K562 (cell line): ENCODE data around the gene STK4. TPM values are rescaled to one million over a fixed set of nuclear protein-coding genes. Genes with fewer than 3 reads are reported as not detected.

Source experiments
- ATAC-seq: fragments of 200-7000 bp; cut with Tn5 transposase; 3 replicates; pipeline ENCODE4 v1.9.1; 2020; ENCODE audit warnings: moderate library complexity
- BruUV-seq: library from RNA; stranded (reverse); fragments of 400-500 nt; replicated peaks from 2 replicates; lab custom pipeline; 2021; lab: Mats Ljungman, UMichigan
- CTCF ChIA-PET: fragments of 300-600 bp; formaldehyde crosslinking; extraction: SDS; loops from one replicate; lab custom pipeline; 2021; ENCODE audit warnings: low intra/inter-chr PET ratio; lab: Yijun Ruan, JAX
- POLR2A ChIA-PET: fragments of 300-600, 350-650 bp; sonication (Branson Sonifier 250); formaldehyde crosslinking; extraction: SDS; loops from one replicate; lab custom pipeline; 2021; ENCODE audit warnings: antibody characterized with exemption, inconsistent platforms; lab: Yijun Ruan, JAX
- DNase-seq, 4 experiments: peaks; one replicate each; pipeline versions ENCODE4 v3.0.0 to v3.0.0-alpha.2; 2011 to 2018; ENCODE audit warnings: low spot score in 3 of 4, mixed read lengths in 3 of 4; ENCODE audit errors: extremely low read depth in 1 of 4
- FAIRE-seq: peaks from 2 replicates; lab custom pipeline; 2011; peaks lifted over from hg19 to GRCh38; lab: Jason Lieb, UNC
- H2AFZ ChIP-seq: 2 replicates; pipeline ENCODE4 v1.6.0; 2011; ENCODE audit warnings: low read depth, low read length, control low read depth, inconsistent platforms
- H3K27ac ChIP-seq: fragments of 200-600 bp; 3 replicates; pipeline ENCODE4 v1.8.0; 2011; ENCODE audit warnings: low read depth, mild to moderate bottlenecking, control low read depth, inconsistent platforms, low read length, moderate library complexity, mixed read lengths; ENCODE audit errors: extremely low read depth
- H3K27me3 ChIP-seq, 2 experiments: fragments of 300-600 bp in 1 of 2; 2 replicates in 1 of 2; 3 replicates in 1 of 2; pipeline versions ENCODE4 v1.6.0 to v1.8.0; 2011; ENCODE audit warnings: inconsistent platforms in 2 of 2, low read length in 2 of 2, mild to moderate bottlenecking in 1 of 2, mixed read lengths in 1 of 2, moderate library complexity in 1 of 2; ENCODE audit not compliant: control insufficient read depth in 2 of 2, insufficient read depth in 2 of 2
- H3K36me3 ChIP-seq: fragments of 300-600 bp; 3 replicates; pipeline ENCODE4 v1.8.0; 2011; ENCODE audit warnings: mild to moderate bottlenecking, low read length, inconsistent platforms; ENCODE audit not compliant: control insufficient read depth, insufficient read depth
- H3K4me1 ChIP-seq, 2 experiments: fragments of 200-600 bp in 1 of 2; replicated peaks in 1 of 2; 2 replicates in 1 of 2; 3 replicates in 1 of 2; pipeline versions ENCODE4 v1.5.1 to v1.8.0; 2011; ENCODE audit warnings: inconsistent platforms in 2 of 2, low read length in 2 of 2, mild to moderate bottlenecking in 1 of 2, mixed read lengths in 1 of 2, moderate library complexity in 1 of 2; ENCODE audit not compliant: control insufficient read depth in 2 of 2, insufficient read depth in 2 of 2
- H3K4me2 ChIP-seq: 2 replicates; pipeline ENCODE4 v1.6.1; 2011; ENCODE audit warnings: low read length, control low read depth, inconsistent platforms, mixed read lengths; ENCODE audit not compliant: insufficient read depth
- H3K4me3 ChIP-seq: fragments of 200-600 bp; sonication (generic), shearing (Covaris generic); 2 replicates; pipeline ENCODE4 v1.5.1; 2016; ENCODE audit warnings: control low read depth, inconsistent platforms
- H3K79me2 ChIP-seq: fragments of 200-600 bp; 3 replicates; pipeline ENCODE4 v1.8.0; 2011; ENCODE audit warnings: low read length, inconsistent platforms; ENCODE audit not compliant: control insufficient read depth, insufficient read depth
- H3K9ac ChIP-seq, 2 experiments: 2 replicates each; pipeline versions ENCODE4 v1.6.0 to v1.6.1; 2011; ENCODE audit warnings: low read depth in 2 of 2, low read length in 2 of 2, control low read depth in 1 of 2, inconsistent platforms in 1 of 2, mild to moderate bottlenecking in 1 of 2, mixed read lengths in 1 of 2; ENCODE audit not compliant: insufficient read depth in 1 of 2
- H3K9me1 ChIP-seq: one replicate; pipeline ENCODE4 v1.6.0; 2011; ENCODE audit warnings: inconsistent platforms, mild to moderate bottlenecking, low read length, moderate library complexity; ENCODE audit not compliant: control insufficient read depth, insufficient read depth
- H3K9me3 ChIP-seq: replicated peaks from 2 replicates; pipeline ENCODE4 v1.5.1; 2011; ENCODE audit warnings: low read depth, low read length, inconsistent platforms; ENCODE audit not compliant: control insufficient read depth, insufficient read depth
- H4K20me1 ChIP-seq: replicated peaks from 2 replicates; pipeline ENCODE4 v1.6.1; 2011; ENCODE audit warnings: low read length, inconsistent platforms, mixed read lengths; ENCODE audit not compliant: control insufficient read depth, insufficient read depth
- CREBBP ChIP-seq: IDR thresholded peaks from one replicate; pipeline ENCODE4 v1.6.1; 2012; ENCODE audit warnings: low read depth, mild to moderate bottlenecking, control low read depth, inconsistent platforms, low read length
- ETV5 ChIP-seq: sonication (generic); formaldehyde crosslinking; IDR thresholded peaks from 2 replicates; pipeline ENCODE4 v1.4.0; 2020; ENCODE audit warnings: low read depth, mild to moderate bottlenecking, missing genetic modification reagents
- PCBP2 ChIP-seq: fragments of 200-400 bp; formaldehyde crosslinking; IDR thresholded peaks from 2 replicates; pipeline ENCODE4 v1.6.1; 2018; ENCODE audit warnings: low read length, low read depth, mild to moderate bottlenecking, moderate library complexity; ENCODE audit not compliant: poor library complexity, severe bottlenecking
- POLR2G ChIP-seq: fragments of 200-400 bp; formaldehyde crosslinking; IDR thresholded peaks from 2 replicates; pipeline ENCODE4 v1.6.1; 2017; ENCODE audit warnings: low read depth, mild to moderate bottlenecking, antibody characterized with exemption, low read length, moderate library complexity
- RBFOX2 ChIP-seq: fragments of 200-400 bp; formaldehyde crosslinking; IDR thresholded peaks from 2 replicates; pipeline ENCODE4 v1.6.1; 2017; ENCODE audit warnings: low read depth, mild to moderate bottlenecking, low read length, moderate library complexity
- RBM39 ChIP-seq: fragments of 200-400 bp; formaldehyde crosslinking; optimal IDR thresholded peaks from 2 replicates; pipeline ENCODE3; 2018; ENCODE audit warnings: low read depth, low read length
- SMARCB1 ChIP-seq: IDR thresholded peaks from 2 replicates; pipeline ENCODE4 v1.6.1; 2011; ENCODE audit warnings: improper control_type of control experiment, low read depth; ENCODE audit not compliant: insufficient read length
- TBL1XR1 ChIP-seq, 2 experiments: IDR thresholded peaks; 2 replicates each; pipeline ENCODE4 v1.6.1; 2012; ENCODE audit warnings: improper control_type of control experiment in 2 of 2, low read length in 2 of 2, mild to moderate bottlenecking in 1 of 2
- TEAD1 ChIP-seq, 2 experiments: fragments of 450-650 bp in 1 of 2; sonication (generic) in 1 of 2; formaldehyde crosslinking; IDR thresholded peaks; 2 replicates each; pipeline versions ENCODE4 v1.4.0 to v1.8.0; 2020 to 2022; ENCODE audit warnings: mild to moderate bottlenecking in 2 of 2, missing genetic modification reagents in 1 of 2
- ZBTB33 ChIP-seq: sonication (generic); formaldehyde crosslinking; IDR thresholded peaks from 2 replicates; pipeline ENCODE4 v1.8.1; 2023; ENCODE audit warnings: mild to moderate bottlenecking, missing genetic modification reagents
- WGBS: fragments of 100-300 bp; shearing (Covaris generic); methylation state at CpG from one replicate; pipeline ENCODE4 v1.1.6; 2016; ENCODE audit warnings: low coverage, mixed read lengths; ENCODE audit not compliant: insufficient coverage; ENCODE audit errors: missing lambda C conversion rate; 5-methylcytosine and 5-hydroxymethylcytosine counted together
- in situ Hi-C: fragments of 300-500 bp; cut with MboI; formaldehyde crosslinking; loops from 4 replicates; pipeline ENCODE4 v1.15.0; 2018; ENCODE audit warnings: inconsistent platforms, mixed read lengths
- intact Hi-C: fragments of 100-400 bp; cut with micrococcal nuclease; formaldehyde crosslinking; loops from 2 replicates; pipeline ENCODE4 v1.14.2; 2022
- polyA plus RNA-seq, 8 experiments: library from polyadenylated mRNA; depleted of rRNA in 4 of 8; stranded (reverse) in 5 of 8; unstranded in 3 of 8; fragments of >200 nt; fragmentation: Nextera tagmentation in 2 of 8; fragmentation: Illumina TruSeq in 1 of 8; extraction: Ambion mirVana in 2 of 8; extraction: Trizol in 1 of 8; gene quantifications; 2 replicates each; pipeline versions ENCODE4 v1.2.1 to v1.2.3, GENCODE V29; 2011 to 2014; ENCODE audit warnings: inconsistent platforms in 1 of 8, missing spikeins in 1 of 8
- total RNA-seq, 7 experiments: library from RNA; depleted of rRNA in 6 of 7; stranded (reverse); fragments of >200 nt in 6 of 7; fragmentation: Illumina TruSeq in 2 of 7; extraction: Trizol in 2 of 7; gene quantifications; 2 replicates each; pipeline versions ENCODE4 v1.2.1 to v1.2.3, GENCODE V29; 2011 to 2021; ENCODE audit warnings: low replicate concordance in 1 of 7

STK4 gene
- total and polyA plus RNA-seq, 9 of the 15 experiments (the other 6 are each of a cell fraction or from before 2014, with no cell fraction given), result 11.9 to 30.6 (median 22.2) TPM

- WGBS, result 87% methylated on average over 7 of the region's 10 CpGs
- DNase-seq (no peak), ATAC-seq (no peak; the same call in none of the 3 replicates), FAIRE-seq (no peak)
- no peak for TF ChIP-seq ETV5
- TF ChIP-seq PCBP2, result no peak
- TF ChIP-seq POLR2G, result 0 out of 2 replicates have a peak, but pooled peaks have one; percentile 37
- no peak for TF ChIP-seq SMARCB1
- Histone ChIP-seq H3K4me3 (no peak overlapping the region), H3K4me2 (no peak overlapping the region), H3K9me3 (no peaks in the 10 kb centered on the region), H3K9me1 (no peaks in the 10 kb centered on the region), H3K36me3 (peaks cover 66% of the 10 kb centered on the region; the same call in 2 of the 3 replicates), H3K27me3 (no peaks in the 10 kb centered on the region), H3K9ac (0 out of 4 replicates have a peak overlapping the region, but pooled peaks of 1 of the 2 experiments have one; percentile 36), H3K27ac (no peak overlapping the region), H3K79me2 (no peaks in the 10 kb centered on the region), H4K20me1 (no peaks in the 10 kb centered on the region), H3K4me1 (peaks cover 0 to 3% of the 10 kb centered on the region in 2 experiments; a peak in 1 of 5 replicates), H2AFZ (no peak overlapping the region)
- ChIA-PET CTCF (no interaction called here), POLR2A (interaction anchor here (1.3 to 1.8 kb wide), 2 partner anchors 9 to 12 kb away, joined by 3 to 4 read pairs; partner anchors contain the start of gene PABPC1L)
- intact Hi-C loops (loop anchor here (10.0 kb wide), 1 partner anchor 176 kb away; no protein-coding TSS in a partner anchor), in situ Hi-C loops (no loop called here)
- BruUV-seq, result no TSS peak
Measured at GRCh38 chr20:44918761-44919160, 47.6 kb upstream of the STK4 start.

GRCh38 chr20:44921447-44921846 lies 44.9 kb upstream of the STK4 start:
- in situ Hi-C loops, result no loop called here
- FAIRE-seq (no peak), DNase-seq (no peak), ATAC-seq (no peak)
- no peak overlapping the region for H3K4me2 ChIP-seq
- CTCF ChIA-PET, result no interaction called here
- no peak overlapping the region for H3K9ac ChIP-seq
- over 99% methylated on average over 14 of the region's 14 CpGs for WGBS
- no TSS peak for BruUV-seq
- intact Hi-C loops, result no loop called here
- H3K9me1 ChIP-seq, result no peaks in the 10 kb centered on the region
- H4K20me1 ChIP-seq, result no peaks in the 10 kb centered on the region
- POLR2A ChIA-PET, result interaction anchor here (1.2 kb wide), 1 partner anchor 12 kb away, joined by 3 read pairs; the partner anchor contains the start of gene PABPC1L
- peaks cover 0 to 8% of the 10 kb centered on the region in 2 experiments; a peak in 3 of 5 replicates for H3K4me1 ChIP-seq
- H3K36me3 ChIP-seq, result peaks cover 64% of the 10 kb centered on the region; the same call in 2 of the 3 replicates
- no peaks in the 10 kb centered on the region for H3K27me3 ChIP-seq
- no peak for TF ChIP-seq CREBBP
- no peak for TF ChIP-seq RBM39
- TF ChIP-seq TEAD1 (CRISPR knock-in tag; IDR thresholded peaks at IDR 0.05), result no peak
- peak; percentile 54 for TF ChIP-seq POLR2G
- TF ChIP-seq RBFOX2, result 0 out of 2 replicates have a peak, but pooled peaks have one; percentile 26
- TF ChIP-seq ZBTB33 (CRISPR knock-in tag), result 0 out of 2 replicates have a peak, but pooled peaks have one; percentile 22
- no peak for TF ChIP-seq TBL1XR1 (IDR thresholded peaks at IDR 0.05; ENCODE audit: low read length in 2 of 2)
- H3K9me3 ChIP-seq, result no peaks in the 10 kb centered on the region
- no peak overlapping the region for H3K4me3 ChIP-seq
- no peak overlapping the region for H2AFZ ChIP-seq
- no peak overlapping the region for H3K27ac ChIP-seq
- no peaks in the 10 kb centered on the region for H3K79me2 ChIP-seq
